Iris pigment epithelial cell (primary cell): ENCODE results near the gene PRAF2.

Experiments used
- DNase-seq: peaks from one replicate; pipeline ENCODE4 v3.0.0-alpha.2; 2011; ENCODE audit warnings: low read depth

PRAF2 gene

DNA sequence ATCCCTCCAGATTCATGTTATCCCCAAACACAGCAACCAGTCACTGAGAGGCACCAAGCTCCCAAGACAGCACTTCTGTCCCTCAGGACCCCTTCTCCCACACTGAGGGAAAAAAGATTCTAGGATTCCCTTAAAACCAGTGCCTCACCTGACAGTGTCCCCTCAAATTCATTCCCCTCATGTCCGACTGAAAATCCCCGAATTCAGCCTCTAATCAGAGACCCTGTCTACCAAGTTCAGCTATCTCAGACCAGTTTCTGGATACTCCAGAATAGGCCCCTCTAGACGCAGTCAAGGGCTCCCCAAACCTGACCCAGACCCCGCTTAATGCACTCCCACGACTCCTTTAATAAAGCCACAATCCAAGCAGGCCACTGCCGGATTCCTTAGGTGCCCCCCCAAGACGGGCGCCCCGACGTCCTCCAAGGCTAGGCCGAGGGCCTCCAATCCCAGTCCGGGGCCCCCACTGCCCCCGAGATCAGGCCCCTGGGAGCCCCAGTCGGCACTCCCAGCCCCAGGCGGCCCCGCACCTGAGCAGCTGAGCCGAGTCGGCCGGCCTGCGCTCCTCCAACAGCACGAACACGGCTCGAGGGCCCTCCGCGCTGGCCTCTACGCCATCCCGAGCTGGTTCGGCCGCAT is 31.1 kb downstream of the PRAF2 start:
- no peak for DNase-seq

GRCh38 chrX:49041744-49042580 is 31.8 kb downstream of the PRAF2 start:
- DNase-seq, result peak; percentile 65

- DNase-seq, result peak; percentile 26
These were observed 33.3 kb downstream of the PRAF2 start for GRCh38 chrX:49040376-49040955.

DNA sequence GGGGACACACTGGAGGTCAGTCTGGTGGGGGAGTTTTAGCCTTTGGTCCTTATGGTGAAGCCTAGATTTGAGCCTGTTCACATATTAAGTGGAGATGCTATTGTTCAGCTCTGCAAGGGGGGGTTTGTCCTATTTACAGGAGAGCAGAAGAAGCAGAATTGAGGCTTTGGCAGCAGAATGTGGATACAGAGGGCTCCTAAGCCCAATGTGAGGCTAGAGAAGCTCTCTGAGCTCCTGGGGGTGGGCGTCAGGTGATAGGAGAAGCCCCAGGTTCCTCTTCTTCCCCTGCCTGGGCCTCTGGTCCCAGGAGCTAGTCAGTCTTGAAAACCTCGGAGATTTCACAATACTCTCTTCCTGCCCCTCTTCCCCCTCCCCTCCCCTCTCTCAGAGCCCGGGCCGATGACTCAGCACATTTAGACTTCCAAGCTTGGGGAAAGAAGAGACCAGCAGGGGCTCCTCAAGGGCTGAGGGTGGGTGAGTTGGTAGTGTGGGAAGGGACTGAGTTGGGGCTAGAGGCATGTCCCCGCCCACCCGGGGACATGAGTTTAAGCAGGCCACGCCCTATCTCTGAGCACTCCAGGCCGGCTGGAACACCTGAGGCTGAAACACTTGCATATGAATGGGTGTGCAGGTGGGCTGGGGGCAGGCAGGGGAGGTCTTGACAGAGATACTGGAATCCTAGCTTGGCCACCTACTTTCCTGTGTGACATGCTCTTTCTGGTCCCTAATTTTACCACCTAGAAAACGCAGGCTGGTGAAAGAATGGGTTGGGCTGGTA is 34.0 kb downstream of the PRAF2 start:
- DNase-seq, result peak; percentile 93

- peak; percentile 75 for DNase-seq
These were observed 35.8 kb downstream of the PRAF2 start for GRCh38 chrX:49037883-49038475.

DNA sequence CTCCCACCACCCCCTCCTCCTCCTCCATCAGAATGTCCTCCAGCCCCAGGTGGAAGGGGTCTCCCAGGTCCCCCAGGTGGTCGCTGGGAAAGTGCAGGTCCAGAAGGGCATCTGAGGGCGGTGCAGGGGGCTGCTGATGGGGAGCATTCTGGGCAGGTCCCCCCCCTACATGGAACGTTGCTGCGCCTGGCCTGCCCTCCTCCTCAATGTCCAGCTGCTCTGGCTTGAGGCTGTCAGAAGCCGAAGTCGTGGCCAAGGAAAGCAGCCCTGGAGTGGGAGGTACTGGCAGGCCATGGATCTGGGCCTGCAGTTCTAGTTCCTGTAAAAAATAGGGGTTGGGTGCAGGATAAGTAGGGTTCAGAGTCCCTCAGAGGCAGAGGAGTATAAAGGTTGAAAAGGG is 43.5 kb downstream of the PRAF2 start:
- no peak for DNase-seq

DNA sequence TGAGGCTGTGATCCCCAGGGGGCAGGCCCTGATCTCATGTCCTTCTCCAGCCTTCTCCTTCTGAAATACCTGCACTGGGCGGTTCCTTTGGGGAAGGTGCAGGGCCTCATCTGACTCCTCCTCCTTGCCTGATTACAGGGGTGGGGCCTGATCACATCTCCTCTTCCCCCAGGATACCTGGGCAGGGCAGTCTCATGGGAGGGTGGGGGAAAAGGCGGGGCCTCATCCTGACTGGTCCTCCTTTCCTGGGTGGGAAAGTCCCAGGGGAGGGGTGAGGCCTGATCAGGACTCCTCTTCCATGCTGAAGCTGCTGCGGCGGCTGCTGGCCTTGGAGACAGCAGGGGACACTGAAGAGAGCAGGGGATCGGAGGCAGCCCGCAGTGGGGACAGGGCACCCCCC is 43.9 kb downstream of the PRAF2 start:
- DNase-seq, result no peak
